HEK293T (cell line): ENCODE measurements around the gene DDX47.

Experiments used
- CTCF ChIA-PET: fragments of 350-600 bp; formaldehyde crosslinking; extraction: SDS; loops from one replicate; lab custom pipeline; 2021; ENCODE audit warnings: antibody characterized with exemption, inconsistent platforms; lab: Yijun Ruan, JAX
- POLR2A ChIA-PET: fragments of 350-600 bp; formaldehyde crosslinking; extraction: SDS; loops from one replicate; lab custom pipeline; 2020; ENCODE audit warnings: antibody characterized with exemption, inconsistent platforms; lab: Yijun Ruan, JAX
- DNase-seq: peaks from one replicate; pipeline ENCODE4 v3.0.0; 2012; ENCODE audit warnings: mixed read lengths; ENCODE audit errors: extremely low spot score
- ARNT ChIP-seq: fragments of 450-650 bp; IDR thresholded peaks from 2 replicates; pipeline ENCODE4 v1.6.1; 2017; ENCODE audit warnings: mild to moderate bottlenecking
- BHLHE40 ChIP-seq: fragments of 450-650 bp; IDR thresholded peaks from 2 replicates; pipeline ENCODE4 v1.6.1; 2016; ENCODE audit warnings: mild to moderate bottlenecking, moderate library complexity, borderline replicate concordance
- CTBP1 ChIP-seq: fragments of 450-650 bp; IDR thresholded peaks from 2 replicates; pipeline ENCODE4 v1.6.1; 2016; ENCODE audit warnings: borderline replicate concordance
- ELF4 ChIP-seq: fragments of 450-650 bp; IDR thresholded peaks from 2 replicates; pipeline ENCODE4 v1.6.1; 2017; ENCODE audit warnings: antibody characterized with exemption
- FOXA1 ChIP-seq: fragments of 450-650 bp; IDR thresholded peaks from 2 replicates; pipeline ENCODE4 v1.6.1; 2016; ENCODE audit warnings: mild to moderate bottlenecking
- FOXK2 ChIP-seq: fragments of 450-650 bp; IDR thresholded peaks from 2 replicates; pipeline ENCODE4 v1.6.1; 2016; ENCODE audit warnings: mild to moderate bottlenecking
- FOXM1 ChIP-seq: fragments of 450-650 bp; IDR thresholded peaks from 2 replicates; pipeline ENCODE4 v1.6.1; 2017; ENCODE audit warnings: mild to moderate bottlenecking, borderline replicate concordance
- HDGF ChIP-seq: fragments of 450-650 bp; IDR thresholded peaks from 2 replicates; pipeline ENCODE4 v1.6.1; 2017; ENCODE audit warnings: antibody characterized with exemption, borderline replicate concordance
- L3MBTL2 ChIP-seq: fragments of 450-650 bp; conservative IDR thresholded peaks from 2 replicates; pipeline ENCODE4 v1.6.1; 2016; ENCODE audit warnings: mild to moderate bottlenecking
- LEF1 ChIP-seq: fragments of 450-650 bp; IDR thresholded peaks from 2 replicates; pipeline ENCODE4 v1.6.1; 2017; ENCODE audit warnings: mild to moderate bottlenecking, borderline replicate concordance
- NFRKB ChIP-seq: fragments of 450-650 bp; IDR thresholded peaks from 2 replicates; pipeline ENCODE4 v1.6.1; 2016; ENCODE audit warnings: mild to moderate bottlenecking, moderate library complexity
- SP1 ChIP-seq: fragments of 450-650 bp; IDR thresholded peaks from 2 replicates; pipeline ENCODE4 v1.6.1; 2017
- SUZ12 ChIP-seq: fragments of 450-650 bp; IDR thresholded peaks from 2 replicates; pipeline ENCODE4 v1.6.1; 2016; ENCODE audit warnings: mild to moderate bottlenecking
- TARDBP ChIP-seq: fragments of 450-650 bp; IDR thresholded peaks from 2 replicates; pipeline ENCODE4 v1.6.1; 2016
- ZNF384 ChIP-seq: fragments of 450-650 bp; IDR thresholded peaks from 2 replicates; pipeline ENCODE4 v1.6.1; 2016
- TF ChIP-seq, protein P1 (sequence below): fragments of 450-650 bp; IDR thresholded peaks from 2 replicates; pipeline ENCODE4 v1.6.1; 2016

DDX47 gene

DNA sequence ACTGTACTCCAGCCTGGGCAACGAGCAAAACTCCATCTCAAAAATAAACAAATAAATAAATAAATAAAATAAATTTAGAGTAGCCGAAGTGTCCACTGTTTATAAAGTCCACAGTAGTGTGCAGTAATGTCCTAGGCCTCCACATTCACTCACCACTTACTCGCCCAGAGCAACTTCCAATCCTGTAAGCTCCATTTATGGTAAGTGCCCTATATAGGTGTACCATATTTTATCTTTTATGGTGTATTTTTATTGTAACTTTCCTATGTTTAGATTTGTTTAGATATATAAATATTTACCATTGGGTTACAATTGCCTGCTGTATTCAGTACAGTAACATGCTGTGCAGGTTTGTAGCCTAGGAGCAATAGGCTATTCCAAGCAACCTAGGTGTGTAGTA is 40.3 kb downstream of the DDX47 start:
- no peak for DNase-seq
- ChIA-PET POLR2A (no interaction called here), CTCF (interaction anchor here (1.2 kb wide), 1 partner anchor 17 kb away, joined by 5 read pairs; no protein-coding TSS in a partner anchor)
- no peak for TF ChIP-seq FOXA1
- no peak for TF ChIP-seq SP1
- TF ChIP-seq LEF1: no peak
- TF ChIP-seq FOXM1: no peak
- TF ChIP-seq BHLHE40: no peak
- no peak for TF ChIP-seq HDGF
- no peak for TF ChIP-seq ELF4
- no peak for TF ChIP-seq FOXK2
- TF ChIP-seq TARDBP: no peak
- no peak for TF ChIP-seq ARNT
- no peak for TF ChIP-seq L3MBTL2
- TF ChIP-seq, protein P1, sequence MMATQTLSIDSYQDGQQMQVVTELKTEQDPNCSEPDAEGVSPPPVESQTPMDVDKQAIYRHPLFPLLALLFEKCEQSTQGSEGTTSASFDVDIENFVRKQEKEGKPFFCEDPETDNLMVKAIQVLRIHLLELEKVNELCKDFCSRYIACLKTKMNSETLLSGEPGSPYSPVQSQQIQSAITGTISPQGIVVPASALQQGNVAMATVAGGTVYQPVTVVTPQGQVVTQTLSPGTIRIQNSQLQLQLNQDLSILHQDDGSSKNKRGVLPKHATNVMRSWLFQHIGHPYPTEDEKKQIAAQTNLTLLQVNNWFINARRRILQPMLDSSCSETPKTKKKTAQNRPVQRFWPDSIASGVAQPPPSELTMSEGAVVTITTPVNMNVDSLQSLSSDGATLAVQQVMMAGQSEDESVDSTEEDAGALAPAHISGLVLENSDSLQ: no peak
- TF ChIP-seq NFRKB: no peak

DNA sequence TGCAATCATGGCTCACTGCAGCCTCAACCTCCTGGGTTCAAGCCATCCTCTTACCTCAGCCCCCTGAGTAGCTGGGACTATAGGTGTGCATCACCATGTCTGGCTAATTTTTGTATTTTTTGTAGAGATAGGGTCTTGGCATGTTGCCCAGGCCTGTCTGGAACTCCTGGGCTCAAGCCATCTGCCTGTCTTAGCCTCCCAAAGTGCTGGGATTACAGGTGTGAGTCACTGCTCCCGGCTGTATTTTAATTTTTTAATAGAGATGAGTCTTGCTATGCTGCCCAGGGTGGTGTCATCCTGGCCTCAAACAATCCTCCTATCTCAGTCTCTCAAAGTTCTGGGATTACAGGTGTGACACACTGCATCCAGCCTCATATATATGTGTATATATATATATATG is 46.5 kb downstream of the DDX47 start:
- ChIA-PET CTCF (no interaction called here), POLR2A (no interaction called here)
- TF ChIP-seq ELF4 (no peak), FOXK2 (no peak), BHLHE40 (no peak), FOXA1 (no peak), SP1 (no peak), FOXM1 (no peak), TARDBP (no peak), L3MBTL2 (no peak), HDGF (no peak), NFRKB (no peak), ARNT (no peak)
- DNase-seq: no peak

DNA sequence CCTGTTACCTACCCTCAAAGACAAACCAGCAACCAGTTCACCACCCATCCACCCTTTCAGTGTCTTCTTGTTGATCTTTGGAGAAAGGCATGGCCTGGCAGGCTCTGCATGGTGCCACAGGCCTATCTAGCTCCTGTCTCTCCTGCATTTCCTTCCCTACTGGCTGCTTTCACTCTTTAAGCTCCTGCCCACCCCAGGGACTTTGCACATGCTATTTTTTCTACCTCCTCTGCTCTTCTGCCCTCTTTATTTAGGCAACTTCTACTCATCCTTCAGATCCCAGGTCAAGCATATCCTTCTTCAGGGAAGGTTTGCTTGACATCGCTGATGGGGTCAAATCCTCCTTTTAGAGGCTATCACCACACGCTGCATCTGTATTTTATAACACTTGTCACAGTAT is 51.1 kb downstream of the DDX47 start:
- CTCF ChIA-PET: no interaction called here
- POLR2A ChIA-PET: no interaction called here
- no peak for DNase-seq
- no peak for TF ChIP-seq L3MBTL2
- TF ChIP-seq NFRKB: no peak
- TF ChIP-seq SP1: no peak
- no peak for TF ChIP-seq ELF4
- TF ChIP-seq CTBP1: no peak
- no peak for TF ChIP-seq HDGF
- no peak for TF ChIP-seq TARDBP

DNA sequence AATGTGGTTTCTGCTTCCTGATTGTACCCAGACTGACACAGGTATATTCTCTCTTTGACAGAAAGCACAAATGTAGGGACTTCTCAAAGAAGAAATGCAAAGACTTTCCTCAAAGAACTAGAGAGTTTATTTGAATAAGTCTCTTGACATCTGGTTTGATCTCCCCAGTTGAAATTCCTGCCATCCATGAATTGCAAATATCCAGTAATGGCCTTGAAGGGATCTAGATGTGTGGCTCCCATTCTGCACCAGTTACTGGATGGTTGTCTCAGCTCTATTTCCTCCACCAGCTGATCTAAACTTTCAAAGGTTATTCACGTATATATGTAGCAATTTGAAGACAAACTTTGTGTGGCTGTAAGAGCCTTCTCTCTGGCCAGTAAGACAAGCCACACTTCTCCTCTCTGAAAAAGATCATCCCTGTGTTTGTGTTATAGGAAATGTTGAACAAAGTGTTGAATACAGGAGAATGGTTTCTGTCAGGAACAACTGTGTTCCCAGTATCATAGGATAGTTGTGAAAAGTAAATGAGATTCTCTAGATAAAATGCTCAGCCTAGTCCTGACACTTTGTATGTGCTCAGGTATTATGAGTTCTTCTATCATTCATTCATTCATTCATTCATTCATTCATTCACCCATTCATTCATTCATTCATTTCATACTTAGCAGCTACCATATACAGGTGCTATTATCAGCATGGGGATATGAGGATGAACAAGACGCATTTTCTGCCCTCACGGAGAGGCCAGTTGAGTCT is 55.5 kb downstream of the DDX47 start:
- TF ChIP-seq FOXM1 (no peak), TARDBP (no peak), CTBP1 (no peak), ZNF384 (no peak), L3MBTL2 (no peak), FOXA1 (no peak), HDGF (no peak), LEF1 (no peak), BHLHE40 (no peak), FOXK2 (no peak), ARNT (no peak), NFRKB (no peak), SP1 (no peak), ELF4 (no peak)
- TF ChIP-seq, protein P1: no peak
- POLR2A ChIA-PET: interaction anchor here (1.8 kb wide), 1 partner anchor 81 kb away, joined by 4 read pairs; no protein-coding TSS in a partner anchor
- no peak for DNase-seq
- CTCF ChIA-PET: interaction anchor here (0.9 kb wide), 1 partner anchor 32 kb away, joined by 3 read pairs; no protein-coding TSS in a partner anchor

DNA sequence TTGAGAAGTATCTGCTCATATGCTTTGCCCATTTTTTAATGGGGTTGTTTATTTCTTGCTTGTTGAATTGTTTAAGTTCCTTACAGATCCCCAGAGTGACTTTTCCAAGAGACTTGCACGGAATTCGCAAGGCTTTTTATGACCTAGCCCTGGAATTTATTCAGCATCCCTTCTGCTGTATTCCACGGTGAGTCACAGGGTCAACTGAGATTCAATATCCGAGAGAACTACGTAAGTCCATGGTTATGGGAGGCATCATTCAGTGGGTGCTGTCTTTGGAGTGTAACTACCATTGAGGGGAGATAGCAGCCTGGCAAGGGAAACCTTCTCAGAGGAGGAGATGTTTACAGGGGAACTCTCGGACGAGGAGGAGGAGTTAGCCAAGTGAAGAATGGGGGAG is 57.3 kb downstream of the DDX47 start:
- POLR2A ChIA-PET: no interaction called here
- CTCF ChIA-PET: no interaction called here
- DNase-seq: no peak
- TF ChIP-seq ARNT (no peak), FOXM1 (no peak), ZNF384 (no peak), FOXA1 (no peak), L3MBTL2 (no peak), SUZ12 (no peak), TARDBP (no peak), CTBP1 (no peak), HDGF (no peak), SP1 (no peak), LEF1 (no peak), FOXK2 (no peak), NFRKB (no peak), ELF4 (no peak), BHLHE40 (no peak)
- TF ChIP-seq, protein P1: no peak

DNA sequence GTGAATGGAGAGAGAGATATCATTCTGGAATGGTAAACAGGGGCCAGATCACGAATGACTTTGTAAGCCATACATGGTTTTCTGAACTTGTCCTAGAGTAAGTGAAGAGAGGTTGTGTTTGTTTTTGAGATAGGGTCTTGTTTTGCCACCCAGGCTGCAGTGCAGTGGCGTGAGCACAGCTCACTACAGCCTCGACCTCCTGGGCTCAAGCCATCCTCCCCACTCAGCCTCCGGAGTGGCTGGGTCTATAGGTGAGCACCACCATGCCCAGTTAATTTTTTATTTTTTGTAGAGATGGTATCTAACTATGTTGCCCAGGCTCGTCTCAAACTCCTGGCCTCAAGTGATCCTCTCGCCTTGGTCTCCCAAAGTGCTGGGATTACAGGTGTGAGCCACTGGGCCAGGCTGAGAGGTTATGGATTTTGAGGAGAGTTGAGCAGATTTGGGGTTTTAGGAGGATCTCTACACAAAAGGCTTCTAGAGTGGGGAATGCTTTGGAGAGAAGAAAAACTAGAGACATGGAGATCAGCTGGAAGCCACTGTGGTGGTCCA is 58.5 kb downstream of the DDX47 start:
- POLR2A ChIA-PET: no interaction called here
- CTCF ChIA-PET: interaction anchor here (0.5 kb wide), 1 partner anchor 82 kb away, joined by 3 read pairs; no protein-coding TSS in a partner anchor
- DNase-seq: no peak
- TF ChIP-seq SP1: no peak
- TF ChIP-seq ZNF384: no peak
- TF ChIP-seq L3MBTL2: no peak
- TF ChIP-seq BHLHE40: no peak
- TF ChIP-seq FOXA1: no peak
- no peak for TF ChIP-seq HDGF
- TF ChIP-seq TARDBP: no peak
- no peak for TF ChIP-seq FOXK2
- TF ChIP-seq, protein P1: no peak
- TF ChIP-seq ELF4: no peak
- TF ChIP-seq NFRKB: no peak
- TF ChIP-seq ARNT: no peak
- no peak for TF ChIP-seq FOXM1
- no peak for TF ChIP-seq CTBP1
- TF ChIP-seq LEF1: no peak
- TF ChIP-seq SUZ12: no peak
